Right renal cortex interstitium (tissue), 3 donors: Measurements from ENCODE around the gene SPINDOC. TPM values are rescaled to one million over a fixed set of nuclear protein-coding genes. Genes with fewer than 3 reads are reported as not detected.
"Not testable (repeated sequence)": the region's sequence is repeated elsewhere in the genome, so short reads cannot be mapped to it uniquely, and the experiment has no call there.

ENCODE experiments used
- DNase-seq, 3 donors: peaks; one replicate each; pipeline ENCODE4 v3.0.0-alpha.2; 2013; ENCODE audit warnings: low read depth in 3 of 3, low spot score in 2 of 3
- polyA plus RNA-seq, 3 donors: library from polyadenylated mRNA; unstranded; fragments of 120-200 nt; gene quantifications; one replicate each; pipeline ENCODE4 v1.2.1, GENCODE V29; 2013; ENCODE audit not compliant: insufficient read length in 3 of 3

The SPINDOC gene
- polyA plus RNA-seq, 3 donors: 21.7 to 26.8 (median 23.4) TPM

- DNase-seq: no peak
These were observed 36.4 kb downstream of the SPINDOC start for GRCh38 chr11:63849691-63850090.

GRCh38 chr11:63850920-63851319 lies 37.7 kb downstream of the SPINDOC start:
- no peak for DNase-seq

- DNase-seq: no peak
These were observed 38.1 kb downstream of the SPINDOC start for GRCh38 chr11:63851364-63851763.

- DNase-seq: no peak
These were observed 40.2 kb downstream of the SPINDOC start for GRCh38 chr11:63853476-63853875.

GRCh38 chr11:63854696-63855095 lies 41.4 kb downstream of the SPINDOC start:
- no peak for DNase-seq

GRCh38 chr11:63855975-63856374 lies 42.7 kb downstream of the SPINDOC start:
- DNase-seq: no peak

GRCh38 chr11:63858628-63859550 lies 45.6 kb downstream of the SPINDOC start:
- DNase-seq: no peak

GRCh38 chr11:63862923-63863322 lies 49.7 kb downstream of the SPINDOC start:
- DNase-seq: no peak

GRCh38 chr11:63863620-63864019 lies 50.4 kb downstream of the SPINDOC start:
- DNase-seq: not testable (repeated sequence)

- no peak for DNase-seq
These were observed 53.0 kb downstream of the SPINDOC start for GRCh38 chr11:63866211-63866610.

GRCh38 chr11:63867511-63867910 lies 54.3 kb downstream of the SPINDOC start:
- DNase-seq: no peak

GRCh38 chr11:63868399-63869064 lies 55.3 kb downstream of the SPINDOC start:
- no peak for DNase-seq

- no peak for DNase-seq
These were observed 55.9 kb downstream of the SPINDOC start for GRCh38 chr11:63869171-63869591.

- no peak for DNase-seq
These were observed 56.4 kb downstream of the SPINDOC start for GRCh38 chr11:63869683-63870082.

- no peak for DNase-seq
These were observed 57.3 kb downstream of the SPINDOC start for GRCh38 chr11:63870351-63871140.

- DNase-seq: peak in 1 of 3 donors; percentile 54
These were observed 58.9 kb downstream of the SPINDOC start for GRCh38 chr11:63871962-63872799.

- DNase-seq: no peak
These were observed 59.5 kb downstream of the SPINDOC start for GRCh38 chr11:63872800-63873197.

- DNase-seq: no peak
These were observed 60.1 kb downstream of the SPINDOC start for GRCh38 chr11:63873311-63873710.

- DNase-seq: no peak
These were observed 61.3 kb downstream of the SPINDOC start for GRCh38 chr11:63874511-63874910.

GRCh38 chr11:63875506-63876065 lies 62.3 kb downstream of the SPINDOC start:
- no peak for DNase-seq
